Measurements from ENCODE around the gene RNF186.
A peak's percentile ranks its signal among the peaks of the same experiment; 100 is the strongest.
"Not testable (repeated sequence)": the region's sequence is repeated elsewhere in the genome, so short reads cannot be mapped to it uniquely, and the experiment has no call there.

RNF186 gene

GRCh38 chr1:19792237-19793002 lies 22.7 kb downstream of the RNF186 start:
- DNase-seq: no peak

DNA sequence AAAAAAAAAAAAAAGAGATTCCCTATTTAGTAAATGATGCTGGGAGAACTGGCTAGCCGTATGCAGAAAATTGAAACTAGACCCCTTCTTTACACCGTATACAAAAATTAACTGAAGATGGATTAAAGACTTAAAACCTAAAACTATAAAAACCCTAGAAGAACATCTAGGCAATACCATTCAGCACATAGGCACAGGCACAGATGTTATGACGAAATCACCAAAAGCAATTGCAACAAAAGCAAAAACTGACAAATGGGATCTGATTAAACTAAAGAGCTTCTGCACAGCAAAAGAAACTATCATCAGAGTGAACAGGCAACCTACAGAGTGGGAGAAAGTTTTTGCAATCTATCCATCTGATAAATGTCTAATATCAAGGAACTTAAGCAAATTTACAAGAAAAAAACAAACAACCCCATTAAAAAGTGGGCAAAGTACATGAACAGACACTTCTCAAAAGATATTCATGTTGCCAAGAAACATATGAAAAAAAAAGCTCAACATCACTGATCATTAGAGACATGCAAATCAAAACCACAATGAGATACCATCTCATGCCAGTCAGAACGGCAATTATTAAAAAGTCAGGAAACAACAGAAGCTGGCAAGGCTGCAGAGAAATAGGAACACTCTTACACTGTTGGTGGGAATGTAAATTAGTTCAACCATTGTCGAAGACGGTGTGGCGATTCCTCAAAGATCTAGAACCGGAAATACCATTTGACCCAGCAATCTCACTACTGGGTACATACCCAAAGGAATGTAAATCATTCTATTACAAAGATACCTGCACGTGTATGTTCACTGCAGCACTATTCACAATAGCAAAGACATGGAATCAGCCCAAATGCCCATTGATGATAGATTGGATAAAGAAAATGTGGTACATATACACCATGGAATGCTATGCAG lies 24.8 kb downstream of the RNF186 start:
- not testable (repeated sequence) for DNase-seq

GRCh38 chr1:19786988-19787423 lies 28.1 kb downstream of the RNF186 start:
- no peak for DNase-seq

DNA sequence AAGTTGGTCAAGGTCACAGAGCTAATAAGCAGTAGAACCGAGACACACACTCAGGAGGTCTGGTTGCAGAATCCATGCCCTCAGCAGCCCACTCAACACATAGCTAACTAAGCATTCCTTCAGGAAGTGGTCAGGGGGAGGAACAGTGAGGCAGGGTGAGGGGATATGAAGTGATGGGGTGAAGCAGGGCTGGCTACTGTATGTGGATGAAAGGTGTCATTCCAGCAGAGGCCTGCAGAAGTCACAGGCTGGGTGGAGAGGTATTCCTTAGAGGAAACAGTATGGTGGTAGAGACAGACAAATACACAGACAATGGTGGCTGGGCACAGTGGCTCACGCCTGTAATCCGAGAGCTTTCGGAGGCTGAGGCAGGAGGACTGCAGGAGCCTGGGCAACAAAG lies 29.4 kb downstream of the RNF186 start:
- DNase-seq: no peak

- no peak for DNase-seq
Measured at GRCh38 chr1:19780267-19780877, 34.7 kb downstream of the RNF186 start.

- DNase-seq: no peak
Measured at GRCh38 chr1:19776933-19777332, 38.1 kb downstream of the RNF186 start.

DNA sequence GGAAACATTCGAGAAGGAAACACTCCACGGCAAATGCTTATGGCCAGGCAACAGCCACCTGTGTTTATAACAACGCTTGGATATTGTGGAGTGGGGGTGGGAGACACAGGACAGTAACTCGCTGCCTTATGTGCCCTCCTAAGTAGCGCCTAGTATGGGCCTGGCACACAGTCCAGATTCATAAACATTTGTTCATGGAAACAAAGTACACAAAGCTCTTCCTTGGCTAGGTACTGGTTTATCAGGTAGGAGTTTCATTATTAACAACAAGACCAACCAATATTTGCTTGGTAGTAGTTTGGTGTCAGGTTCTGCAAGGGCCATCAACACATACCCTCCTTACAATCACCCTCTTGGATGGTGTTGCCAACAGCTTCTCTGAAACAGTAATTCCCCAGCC lies 38.8 kb downstream of the RNF186 start:
- DNase-seq: no peak

- DNase-seq: no peak
Measured at GRCh38 chr1:19775831-19776230, 39.3 kb downstream of the RNF186 start.

- no peak for DNase-seq
Measured at GRCh38 chr1:19775317-19775716, 39.8 kb downstream of the RNF186 start.

- DNase-seq: no peak
Measured at GRCh38 chr1:19774180-19774785, 40.8 kb downstream of the RNF186 start.

- no peak for DNase-seq
Measured at GRCh38 chr1:19773485-19773884, 41.6 kb downstream of the RNF186 start.

DNA sequence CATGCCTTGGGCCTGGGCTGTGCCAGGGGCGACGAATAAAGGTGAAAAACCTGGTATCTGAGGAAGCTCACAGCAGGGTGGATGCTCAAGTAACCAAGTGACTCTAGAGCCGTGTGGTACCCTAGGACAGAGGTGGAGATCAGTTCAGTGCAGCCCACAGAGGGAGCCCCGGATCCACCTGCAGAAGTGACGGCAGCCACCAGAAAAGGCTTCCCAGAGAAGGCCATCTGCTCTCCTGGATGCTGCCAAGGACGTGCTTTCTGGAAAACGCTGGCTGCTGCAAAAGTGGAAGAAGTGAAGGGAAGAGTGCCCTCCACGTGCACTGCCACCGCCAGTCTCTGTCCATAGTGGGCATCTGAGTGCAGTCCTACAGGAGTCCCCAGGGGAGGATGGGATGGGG lies 43.0 kb downstream of the RNF186 start:
- no peak for DNase-seq

- no peak for DNase-seq
Measured at GRCh38 chr1:19771350-19771749, 43.7 kb downstream of the RNF186 start.

DNA sequence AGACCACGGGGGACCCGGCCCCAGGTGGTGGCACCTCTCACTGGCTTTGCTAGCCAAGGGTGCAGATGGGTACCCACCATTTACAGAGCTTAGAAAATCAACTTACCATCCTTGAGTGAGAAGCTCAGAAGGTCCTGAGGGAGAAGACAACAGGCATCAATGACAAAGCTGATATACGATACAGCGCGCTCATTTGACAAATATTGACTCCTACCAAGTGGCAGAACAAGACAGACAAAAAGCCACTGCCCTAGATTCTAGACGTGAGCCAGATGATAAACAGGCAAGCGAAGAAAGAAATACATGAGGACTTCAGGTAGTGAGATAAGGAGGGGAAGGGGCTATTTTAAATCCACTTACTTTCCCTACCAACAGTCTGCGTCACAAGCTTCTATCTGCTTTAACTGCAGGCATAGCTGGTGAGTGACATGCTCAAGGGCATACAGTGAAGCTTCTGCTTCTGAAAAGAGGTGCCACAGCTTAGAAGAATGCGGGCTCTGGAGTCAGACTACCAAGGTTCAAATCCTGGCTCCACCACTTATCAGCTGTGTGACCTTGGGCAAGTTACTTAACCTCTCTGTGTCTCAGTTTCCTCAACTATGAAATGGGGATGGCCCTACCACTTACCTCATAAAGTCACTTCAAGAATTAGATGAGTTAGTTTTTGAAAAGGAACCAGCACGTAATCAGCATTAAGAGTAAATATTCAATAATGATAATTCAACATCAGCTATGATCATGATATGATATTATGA lies 44.5 kb downstream of the RNF186 start:
- no peak for DNase-seq

- DNase-seq: no peak
Measured at GRCh38 chr1:19769211-19769932, 45.7 kb downstream of the RNF186 start.

DNA sequence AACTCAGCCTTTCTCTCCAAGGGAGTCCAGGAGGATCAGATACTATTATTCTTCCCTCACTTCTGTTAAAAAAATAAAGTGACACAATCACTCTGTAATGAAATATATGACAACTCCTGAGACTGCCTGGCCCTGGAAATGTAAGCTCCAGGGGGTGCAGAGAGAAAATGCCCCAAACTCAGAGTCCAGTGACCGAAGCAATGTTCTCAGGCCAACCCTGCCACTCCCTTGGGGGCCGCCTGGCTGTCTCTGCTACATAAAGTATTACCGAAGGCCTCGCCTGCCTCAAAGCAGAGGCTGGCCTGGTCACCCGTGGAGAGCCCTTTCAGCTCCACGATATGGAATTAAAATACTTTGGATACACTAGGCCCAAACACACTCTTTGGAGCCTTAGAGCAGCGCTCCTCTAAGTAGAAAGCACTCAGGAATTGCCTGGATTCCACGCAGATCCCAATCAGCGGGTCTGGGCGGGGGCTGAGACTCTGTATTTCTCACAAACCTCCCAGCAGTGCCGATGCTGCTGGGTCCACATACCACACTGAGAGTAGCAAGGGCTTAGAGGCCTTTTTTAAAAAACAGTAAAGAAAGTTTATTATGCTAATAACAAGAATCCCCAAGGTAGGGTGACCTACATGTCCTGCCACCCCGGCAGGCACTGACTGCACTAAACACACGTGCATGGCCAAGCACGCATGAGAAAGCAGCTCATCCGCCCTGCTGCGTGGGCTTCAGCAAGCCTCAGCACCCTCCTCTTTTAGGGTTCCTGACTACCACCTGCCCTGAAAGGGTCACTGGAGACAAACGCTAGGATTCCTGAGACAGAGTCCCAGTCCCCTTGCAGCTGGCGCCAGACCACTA lies 46.5 kb downstream of the RNF186 start:
- DNase-seq: no peak

DNA sequence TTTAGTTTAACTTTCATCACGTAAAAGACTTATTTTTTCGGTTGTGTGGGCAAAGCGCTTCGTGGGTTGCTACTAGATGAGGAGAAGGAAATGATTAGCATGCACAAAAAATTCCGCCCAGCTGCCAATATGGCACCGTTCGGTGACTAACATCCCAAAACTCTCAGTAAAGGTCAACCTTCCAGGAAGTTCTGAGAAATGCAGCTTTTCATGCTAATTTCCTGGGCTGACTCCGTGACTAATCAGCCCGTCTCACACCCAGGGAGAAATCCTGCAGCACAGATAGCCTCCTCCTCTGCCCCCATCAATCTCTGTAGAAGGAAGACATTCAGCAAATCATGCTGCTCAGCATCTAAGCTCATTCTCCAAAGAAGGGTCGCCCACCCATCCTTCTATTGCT lies 49.5 kb downstream of the RNF186 start:
- DNase-seq: peak; percentile 15

DNA sequence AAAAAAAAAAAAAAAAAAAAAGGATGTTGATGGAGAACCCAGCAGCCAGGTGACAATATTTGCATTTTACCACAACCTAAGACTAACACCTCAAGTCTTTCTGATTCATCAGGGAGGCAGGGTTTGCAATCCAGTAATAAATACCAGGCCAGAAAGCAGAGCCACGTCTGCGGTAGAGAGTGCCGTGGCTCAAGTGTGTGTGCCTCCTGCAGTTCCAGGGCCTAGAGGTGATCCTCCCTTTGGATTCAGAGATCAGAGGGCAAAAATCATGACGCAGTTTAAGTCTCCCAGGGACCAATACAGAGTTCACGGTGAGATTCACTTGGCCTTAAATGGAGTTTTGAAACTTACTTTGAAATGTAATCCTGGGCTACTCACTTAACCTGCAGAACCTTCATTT lies 50.2 kb downstream of the RNF186 start:
- DNase-seq: no peak

Data from stimulated activated CD4-positive, alpha-beta T cell treated with anti-CD3 and anti-CD28 coated beads, Interleukin-4, amount 100 ng/mL, for 1 hour (primary cell).